Neuronal stem cell (in vitro differentiated cells): ENCODE results near the gene FAM186B.

Experiments used
- DNase-seq: peaks from one replicate; pipeline ENCODE4 v3.0.0-alpha.2; 2013; ENCODE audit warnings: low spot score
- H2AFZ ChIP-seq: one replicate; pipeline ENCODE4 v1.6.1; 2013; ENCODE audit warnings: mild to moderate bottlenecking, low read length, inconsistent platforms
- H2AK5ac ChIP-seq: 2 replicates; pipeline ENCODE4 v1.6.1; 2013; ENCODE audit warnings: low read depth, mild to moderate bottlenecking, inconsistent platforms, low read length, moderate library complexity, mixed read lengths
- H2BK120ac ChIP-seq: 2 replicates; pipeline ENCODE4 v1.6.1; 2013; ENCODE audit warnings: low read depth, mild to moderate bottlenecking, inconsistent platforms, low read length, moderate library complexity, mixed read lengths
- H2BK12ac ChIP-seq: one replicate; pipeline ENCODE4 v1.6.1; 2013; ENCODE audit warnings: low read length, inconsistent platforms
- H2BK15ac ChIP-seq: 2 replicates; pipeline ENCODE4 v1.6.1; 2013; ENCODE audit warnings: mild to moderate bottlenecking, low read length, inconsistent platforms, mixed read lengths
- H2BK5ac ChIP-seq: one replicate; pipeline ENCODE4 v1.6.1; 2013; ENCODE audit warnings: inconsistent platforms, mild to moderate bottlenecking, low read length, moderate library complexity
- H3K14ac ChIP-seq: one replicate; pipeline ENCODE4 v1.6.1; 2013; ENCODE audit warnings: low read length, inconsistent platforms
- H3K18ac ChIP-seq: 2 replicates; pipeline ENCODE4 v1.6.1; 2013; ENCODE audit warnings: low read length, inconsistent platforms
- H3K23ac ChIP-seq: 2 replicates; pipeline ENCODE4 v1.6.1; 2013; ENCODE audit warnings: low read depth, mild to moderate bottlenecking, mixed read lengths, low read length, inconsistent platforms; ENCODE audit not compliant: poor library complexity
- H3K27ac ChIP-seq: replicated peaks from 3 replicates; pipeline ENCODE4 v1.5.1; 2013; ENCODE audit warnings: low read length, inconsistent platforms
- H3K27me3 ChIP-seq, 3 experiments: 2 replicates each; pipeline ENCODE4 v1.6.1; 2013; ENCODE audit warnings: low read length in 3 of 3, mild to moderate bottlenecking in 2 of 3, inconsistent platforms in 1 of 3, low read depth in 1 of 3, mixed read lengths in 1 of 3, moderate library complexity in 1 of 3; ENCODE audit not compliant: control insufficient read depth in 3 of 3, insufficient read depth in 3 of 3
- H3K36me3 ChIP-seq, 2 donors: replicated peaks in 1 of 2; 2 replicates each; pipeline ENCODE4 v1.6.1; 2013; ENCODE audit warnings: low read length in 2 of 2; ENCODE audit not compliant: control insufficient read depth in 2 of 2, insufficient read depth in 2 of 2
- H3K4ac ChIP-seq: 2 replicates; pipeline ENCODE4 v1.6.1; 2013; ENCODE audit warnings: inconsistent platforms, mild to moderate bottlenecking, low read length, moderate library complexity
- H3K4me1 ChIP-seq, 2 donors: 1 replicate in 1 of 2; 2 replicates in 1 of 2; pipeline ENCODE4 v1.6.1; 2013; ENCODE audit warnings: low read length in 2 of 2, low read depth in 1 of 2; ENCODE audit not compliant: control insufficient read depth in 2 of 2, insufficient read depth in 1 of 2
- H3K4me2 ChIP-seq: one replicate; pipeline ENCODE4 v1.6.1; 2013; ENCODE audit warnings: mild to moderate bottlenecking, low read length, inconsistent platforms; ENCODE audit not compliant: insufficient read depth, poor library complexity, severe bottlenecking
- H3K4me3 ChIP-seq, 2 donors: 2 replicates each; pipeline ENCODE4 v1.5.1; 2013; ENCODE audit warnings: low read length in 2 of 2, mild to moderate bottlenecking in 2 of 2, inconsistent platforms in 1 of 2, moderate library complexity in 1 of 2
- H3K79me1 ChIP-seq: one replicate; pipeline ENCODE4 v1.6.1; 2013; ENCODE audit warnings: low read depth, mild to moderate bottlenecking, inconsistent platforms, low read length, moderate library complexity
- H3K9ac ChIP-seq: one replicate; pipeline ENCODE4 v1.6.1; 2013; ENCODE audit warnings: mild to moderate bottlenecking, low read depth, low read length, inconsistent platforms; ENCODE audit not compliant: poor library complexity
- H3K9me3 ChIP-seq, 2 donors: replicated peaks in 1 of 2; 2 replicates each; pipeline versions ENCODE3 to v1.6.1; 2013; ENCODE audit warnings: low read length in 2 of 2, mild to moderate bottlenecking in 2 of 2, inconsistent platforms in 1 of 2, low read depth in 1 of 2, mixed read lengths in 1 of 2, moderate library complexity in 1 of 2; ENCODE audit not compliant: control insufficient read depth in 2 of 2, insufficient read depth in 1 of 2
- H4K8ac ChIP-seq: one replicate; pipeline ENCODE4 v1.6.1; 2013; ENCODE audit warnings: low read depth, mild to moderate bottlenecking, inconsistent platforms, low read length, moderate library complexity
- H4K91ac ChIP-seq: one replicate; pipeline ENCODE4 v1.6.1; 2013; ENCODE audit warnings: low read length, low read depth, mild to moderate bottlenecking, inconsistent platforms; ENCODE audit not compliant: poor library complexity
- WGBS, 2 donors: extraction: QIAGEN DNeasy Blood & Tissue Kit; methylation state at CpG; one replicate each; pipeline ENCODE4 v1.1.7; 2013; ENCODE audit warnings: missing lambda C conversion rate in 2 of 2, mixed read lengths in 1 of 2; ENCODE audit not compliant: insufficient read length in 2 of 2, insufficient replicate concordance in 1 of 2; ENCODE audit errors: extremely low coverage in 2 of 2; 5-methylcytosine and 5-hydroxymethylcytosine counted together

Gene FAM186B

DNA sequence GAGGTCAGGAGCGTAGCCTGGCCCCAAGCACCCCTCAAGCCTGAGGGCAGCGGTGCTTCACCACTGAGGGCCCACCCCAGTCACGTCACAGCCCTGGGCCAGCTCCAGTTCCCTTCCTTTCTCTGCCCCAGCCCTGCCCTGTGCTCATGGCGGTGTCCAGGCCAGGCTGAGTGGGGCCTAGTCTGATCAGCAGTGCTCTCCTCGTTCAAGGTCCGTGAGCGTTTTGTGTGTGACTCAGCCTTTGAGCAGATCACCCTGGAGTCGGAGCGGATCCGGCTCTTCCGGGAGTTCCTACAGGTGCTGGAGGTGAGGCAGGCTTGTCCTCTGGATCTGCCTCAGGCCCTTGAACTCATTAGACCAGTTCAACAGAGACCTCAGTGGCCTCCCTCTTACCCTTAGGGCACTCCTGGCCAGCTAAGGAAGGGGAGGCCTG is 36.9 kb upstream of the FAM186B start:
- H2AFZ ChIP-seq = no peak overlapping the region
- no peak overlapping the region for H2BK12ac ChIP-seq
- H3K27ac ChIP-seq = no peak overlapping the region
- peak overlapping the region in 1 of 2 donors; percentile 1 for H3K4me3 ChIP-seq
- no peak overlapping the region for H3K23ac ChIP-seq
- H3K36me3 ChIP-seq = peaks cover 39 to 90% of the 10 kb centered on the region in 2 donors
- no peak overlapping the region for H3K18ac ChIP-seq
- H3K9me3 ChIP-seq = peaks cover 0 to 2% of the 10 kb centered on the region in 2 donors
- H3K9ac ChIP-seq = no peak overlapping the region
- H3K4me1 ChIP-seq = peaks cover 4 to 8% of the 10 kb centered on the region in 2 donors
- no CpG with 5 or more reads among the region's 11 CpGs for WGBS, 2 donors
- H4K91ac ChIP-seq = no peak overlapping the region
- H3K14ac ChIP-seq = no peak overlapping the region
- no peak overlapping the region for H2AK5ac ChIP-seq
- no peak overlapping the region for H2BK15ac ChIP-seq
- no peak overlapping the region for H3K4ac ChIP-seq
- H4K8ac ChIP-seq = no peak overlapping the region
- H3K4me2 ChIP-seq = no peak overlapping the region
- no peak overlapping the region for H2BK120ac ChIP-seq
- no peaks in the 10 kb centered on the region for H3K27me3 ChIP-seq
- no peak overlapping the region for H2BK5ac ChIP-seq
- DNase-seq = no peak
- no peaks in the 10 kb centered on the region for H3K79me1 ChIP-seq

DNA sequence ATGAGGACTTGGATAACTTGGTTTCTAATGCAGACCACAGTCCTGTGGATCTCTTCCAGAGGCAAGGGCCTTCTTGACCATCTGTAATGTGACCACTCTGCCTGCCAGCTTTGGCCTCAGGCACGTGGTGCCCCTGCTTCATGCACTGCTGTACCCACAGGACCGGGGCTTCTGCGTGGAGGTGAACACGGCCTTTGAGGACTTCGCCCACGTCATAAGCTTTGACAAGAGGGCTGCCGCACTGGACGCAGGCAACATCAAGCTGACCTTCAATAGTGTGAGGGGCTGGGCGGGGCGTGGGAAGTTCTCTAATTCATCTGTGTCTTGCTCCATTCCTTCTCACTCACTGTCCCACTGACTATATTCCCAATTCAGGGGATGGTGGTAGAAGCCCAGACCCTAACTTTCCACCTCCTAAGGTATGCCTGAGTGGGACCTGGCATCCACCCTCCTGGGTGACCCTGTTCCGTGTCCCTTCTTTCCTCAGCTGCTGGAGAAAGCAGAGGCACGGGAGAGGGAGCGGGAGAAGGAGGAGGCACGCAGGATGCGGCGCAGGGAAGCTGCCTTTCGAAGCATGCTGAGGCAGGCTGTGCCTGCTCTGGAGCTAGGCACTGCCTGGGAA is 36.4 kb upstream of the FAM186B start:
- H4K91ac ChIP-seq = no peak overlapping the region
- H2AFZ ChIP-seq = no peak overlapping the region
- no peak overlapping the region for H3K14ac ChIP-seq
- no peaks in the 10 kb centered on the region for H3K79me1 ChIP-seq
- H3K27me3 ChIP-seq = no peaks in the 10 kb centered on the region
- no peak overlapping the region for H4K8ac ChIP-seq
- peak overlapping the region in 1 of 2 donors; percentile 1 for H3K4me3 ChIP-seq
- H3K9me3 ChIP-seq = peaks cover 0 to 2% of the 10 kb centered on the region in 2 donors
- H2BK5ac ChIP-seq = no peak overlapping the region
- no peak overlapping the region for H2BK12ac ChIP-seq
- peak overlapping the region; percentile 9 for H3K23ac ChIP-seq
- H3K9ac ChIP-seq = no peak overlapping the region
- peaks cover 37 to 85% of the 10 kb centered on the region in 2 donors for H3K36me3 ChIP-seq
- H3K27ac ChIP-seq = no peak overlapping the region
- H3K4me2 ChIP-seq = no peak overlapping the region
- peaks cover 6 to 13% of the 10 kb centered on the region in 2 donors for H3K4me1 ChIP-seq
- no peak overlapping the region for H2BK120ac ChIP-seq
- WGBS, 2 donors = no CpG with 5 or more reads among the region's 17 CpGs
- no peak overlapping the region for H3K4ac ChIP-seq
- no peak overlapping the region for H3K18ac ChIP-seq
- no peak for DNase-seq
- H2AK5ac ChIP-seq = no peak overlapping the region
- no peak overlapping the region for H2BK15ac ChIP-seq

DNA sequence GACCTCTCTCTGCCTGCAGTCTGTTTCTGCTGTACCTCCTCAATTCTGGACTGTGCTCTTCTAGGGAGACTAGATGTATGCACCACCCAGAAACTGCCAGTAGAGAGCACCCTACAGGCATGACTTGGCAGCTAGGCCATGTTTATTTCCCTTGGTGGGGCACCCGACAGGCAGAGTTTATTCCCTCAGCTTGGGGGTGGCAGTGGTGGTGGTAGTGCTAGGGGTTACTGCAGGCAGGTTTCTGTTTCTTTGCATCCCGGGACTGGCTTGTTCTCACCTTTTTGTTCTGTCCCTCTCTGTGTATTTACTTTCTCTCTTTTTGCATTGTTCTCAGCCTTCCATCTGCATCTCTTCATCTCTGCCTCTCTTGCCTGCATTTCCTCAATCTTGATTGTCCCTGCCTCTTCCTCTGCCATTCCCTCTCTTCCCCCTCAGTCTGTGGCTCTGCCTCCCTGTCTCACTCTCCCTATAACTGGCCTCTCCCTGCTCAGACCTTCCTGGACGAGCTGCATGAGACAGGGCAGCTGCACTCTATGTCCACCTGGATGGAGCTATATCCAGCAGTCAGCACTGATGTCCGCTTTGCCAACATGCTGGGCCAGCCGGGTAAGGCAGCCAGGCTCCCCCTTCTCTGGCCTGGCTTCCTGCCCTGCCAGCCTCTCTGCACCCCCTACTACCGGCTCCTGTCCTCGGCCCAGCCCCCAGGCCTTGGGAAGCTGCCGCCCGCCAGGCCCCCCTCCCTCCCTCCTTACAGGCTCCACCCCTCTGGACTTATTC is 31.7 kb upstream of the FAM186B start:
- H3K9me3 ChIP-seq = no peaks in the 10 kb centered on the region
- no peak overlapping the region for H3K4me2 ChIP-seq
- WGBS, 2 donors = no CpG with 5 or more reads among the region's 9 CpGs
- DNase-seq = peak; percentile 27
- H2BK15ac ChIP-seq = no peak overlapping the region
- H2BK5ac ChIP-seq = no peak overlapping the region
- H3K4ac ChIP-seq = no peak overlapping the region
- H3K27me3 ChIP-seq = no peaks in the 10 kb centered on the region
- peak overlapping the region; percentile 65 for H2AFZ ChIP-seq
- H4K8ac ChIP-seq = no peak overlapping the region
- H3K4me1 ChIP-seq = peaks cover 5 to 9% of the 10 kb centered on the region in 2 donors
- H3K18ac ChIP-seq = peak overlapping the region; percentile 24
- no peaks in the 10 kb centered on the region for H3K79me1 ChIP-seq
- H4K91ac ChIP-seq = no peak overlapping the region
- no peak overlapping the region for H3K4me3 ChIP-seq
- peak overlapping the region; percentile 75 for H3K9ac ChIP-seq
- peaks cover 10 to 70% of the 10 kb centered on the region in 2 donors for H3K36me3 ChIP-seq
- H3K27ac ChIP-seq = no peak overlapping the region
- peak overlapping the region; percentile 26 for H3K23ac ChIP-seq
- H2AK5ac ChIP-seq = no peak overlapping the region
- no peak overlapping the region for H2BK120ac ChIP-seq
- no peak overlapping the region for H2BK12ac ChIP-seq
- no peak overlapping the region for H3K14ac ChIP-seq

DNA sequence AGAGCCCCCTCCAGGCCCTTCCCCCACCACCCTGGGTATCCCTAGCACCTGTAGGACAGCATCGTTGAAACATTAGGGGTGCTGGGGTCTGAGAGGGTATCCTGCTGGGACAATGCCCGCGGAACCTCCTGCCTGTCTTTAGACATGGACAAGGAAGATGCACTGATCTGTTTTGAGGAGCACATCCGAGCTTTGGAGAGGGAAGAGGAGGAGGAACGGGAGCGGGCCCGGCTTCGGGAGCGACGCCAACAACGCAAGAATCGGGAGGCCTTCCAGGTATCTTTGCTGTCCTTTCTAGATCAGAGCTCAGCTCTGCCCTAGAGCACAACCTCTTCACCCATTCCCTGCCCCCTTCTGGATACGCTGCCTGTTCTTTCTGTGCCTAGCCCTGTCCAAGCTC is 31.1 kb upstream of the FAM186B start:
- Histone ChIP-seq H2BK12ac (no peak overlapping the region), H3K18ac (no peak overlapping the region), H3K14ac (no peak overlapping the region), H2BK5ac (no peak overlapping the region), H3K27me3 (no peaks in the 10 kb centered on the region), H4K91ac (no peak overlapping the region), H3K27ac (no peak overlapping the region), H3K4ac (no peak overlapping the region), H3K4me1 (peaks cover 5 to 9% of the 10 kb centered on the region in 2 donors), H3K4me3 (no peak overlapping the region), H2AK5ac (no peak overlapping the region), H3K9ac (no peak overlapping the region), H2AFZ (no peak overlapping the region), H2BK120ac (no peak overlapping the region), H2BK15ac (no peak overlapping the region), H4K8ac (no peak overlapping the region), H3K79me1 (no peaks in the 10 kb centered on the region), H3K36me3 (peaks cover 8 to 70% of the 10 kb centered on the region in 2 donors), H3K4me2 (no peak overlapping the region), H3K23ac (no peak overlapping the region), H3K9me3 (no peaks in the 10 kb centered on the region)
- no peak for DNase-seq
- WGBS, 2 donors = no CpG with 5 or more reads among the region's 13 CpGs
